Suppressor macrophage treated with lipopolysaccharide for 4 hours (primary cell): ENCODE results near the gene ELF4.

Experiments used
- DNase-seq: peaks from one replicate; pipeline ENCODE4 v3.0.0-alpha.2; 2020

ELF4 gene

GRCh38 chrX:130032552-130032951 lies 77.7 kb downstream of the ELF4 start:
- DNase-seq = no peak

- DNase-seq = no peak
Measured at GRCh38 chrX:130030826-130031225, 79.5 kb downstream of the ELF4 start.

DNA sequence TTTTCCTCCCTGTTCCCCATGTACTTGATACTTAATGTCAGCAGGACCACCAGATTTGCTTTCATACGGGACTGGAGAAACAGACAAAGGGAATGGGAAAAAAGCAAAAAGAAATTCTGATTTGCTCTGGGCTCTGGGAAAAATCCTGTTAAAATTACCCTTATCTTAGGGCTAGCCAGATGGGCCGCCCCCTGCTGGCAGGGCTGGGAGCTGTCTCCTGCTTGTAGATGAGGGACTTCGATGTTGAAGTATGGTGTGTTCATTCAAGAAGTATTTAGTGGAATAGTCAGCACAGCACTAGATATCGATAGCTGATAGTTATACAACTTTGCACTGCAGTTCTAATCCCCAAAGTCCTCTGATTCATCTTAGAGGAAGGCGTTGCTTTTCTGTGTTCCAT lies 82.1 kb downstream of the ELF4 start:
- DNase-seq = peak; percentile 47

DNA sequence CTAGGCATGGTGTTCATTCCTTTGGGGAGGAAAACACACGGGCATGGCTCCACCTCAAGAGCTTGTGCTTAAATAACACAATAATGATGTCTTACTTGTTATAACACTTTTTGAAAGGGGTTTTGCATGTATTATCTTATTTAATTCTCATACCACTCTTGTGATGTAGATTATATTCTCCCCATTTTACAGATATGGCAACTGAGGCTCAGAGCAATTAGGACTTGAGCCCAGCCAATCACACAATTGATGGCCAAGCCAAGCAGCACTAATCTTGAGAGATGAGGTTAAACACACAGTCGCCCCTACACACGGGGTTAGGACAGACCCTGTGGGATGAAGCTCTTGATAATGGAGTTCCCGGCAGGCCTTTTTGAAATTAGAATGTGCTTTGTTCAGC lies 82.7 kb downstream of the ELF4 start:
- DNase-seq = no peak

DNA sequence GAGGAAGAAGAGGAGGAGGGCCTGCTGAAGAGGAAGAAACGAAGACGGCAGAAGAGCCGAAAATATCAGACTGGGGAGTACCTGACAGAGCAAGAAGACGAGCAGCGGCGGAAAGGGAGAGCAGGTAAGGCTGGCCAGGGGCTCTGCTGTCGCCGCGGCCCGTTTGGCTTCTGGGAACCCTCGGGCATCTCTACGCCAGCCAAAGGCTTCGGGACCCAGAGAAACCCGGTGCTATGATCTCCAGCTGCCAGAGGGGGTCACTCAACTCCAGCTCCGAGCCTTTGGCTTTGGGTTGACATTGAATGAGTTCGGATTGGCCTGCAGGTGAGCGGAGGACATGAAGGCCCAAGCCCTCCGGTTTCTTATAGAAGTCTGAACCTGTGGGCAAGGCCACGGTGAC lies 85.0 kb downstream of the ELF4 start:
- no peak for DNase-seq

- peak; percentile 84 for DNase-seq
Measured at GRCh38 chrX:130024127-130024526, 86.2 kb downstream of the ELF4 start.

DNA sequence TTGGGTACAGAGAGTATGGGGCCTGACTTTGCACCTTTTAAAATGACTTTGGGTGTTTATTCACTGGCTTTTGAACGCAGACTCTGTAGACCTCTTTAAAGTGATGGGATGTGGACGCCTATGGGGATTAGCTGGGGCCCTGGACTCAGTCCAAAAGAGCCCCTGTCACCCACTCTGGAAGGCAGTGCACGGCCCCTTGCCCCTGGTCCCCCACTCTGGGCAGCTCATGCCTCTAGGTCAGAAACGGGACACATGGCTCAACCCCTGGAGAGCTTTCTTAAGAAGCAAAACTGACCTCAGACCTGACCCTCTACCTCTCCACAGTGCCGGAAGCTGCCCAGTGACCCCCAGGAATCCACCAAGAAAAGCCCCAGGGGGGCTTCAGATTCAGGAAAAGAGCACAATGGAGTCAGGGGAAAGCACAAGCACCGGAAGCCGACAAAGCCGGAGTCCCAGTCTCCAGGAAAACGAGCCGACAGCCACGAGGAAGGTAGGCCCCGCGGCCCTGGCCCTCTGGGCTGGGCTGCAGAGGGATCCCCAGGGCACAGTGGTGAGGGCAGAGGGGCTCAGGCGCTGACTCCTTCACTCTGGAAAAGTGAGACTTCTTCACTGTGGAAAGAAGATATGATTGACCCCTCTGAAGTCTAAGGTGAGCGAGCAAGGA lies 89.5 kb downstream of the ELF4 start:
- no peak for DNase-seq

DNA sequence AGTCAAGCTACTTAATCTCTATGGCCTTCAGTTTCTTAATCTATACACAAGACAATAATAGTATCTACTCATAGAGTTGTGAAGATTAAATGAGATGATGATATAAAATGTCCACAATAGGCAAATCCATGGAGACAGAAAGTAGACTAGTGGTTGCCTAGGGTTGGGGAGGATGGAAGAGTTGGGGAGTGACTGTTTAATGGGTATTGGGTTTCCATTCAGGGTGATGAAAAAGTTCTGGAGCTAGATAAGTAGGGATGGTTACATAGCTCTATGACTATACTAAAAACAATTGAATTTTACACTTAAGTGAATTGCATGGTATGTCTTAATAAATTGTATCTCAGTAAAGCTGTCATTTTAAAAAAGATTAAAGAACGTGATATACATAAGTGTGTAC lies 92.2 kb downstream of the ELF4 start:
- DNase-seq = no peak

DNA sequence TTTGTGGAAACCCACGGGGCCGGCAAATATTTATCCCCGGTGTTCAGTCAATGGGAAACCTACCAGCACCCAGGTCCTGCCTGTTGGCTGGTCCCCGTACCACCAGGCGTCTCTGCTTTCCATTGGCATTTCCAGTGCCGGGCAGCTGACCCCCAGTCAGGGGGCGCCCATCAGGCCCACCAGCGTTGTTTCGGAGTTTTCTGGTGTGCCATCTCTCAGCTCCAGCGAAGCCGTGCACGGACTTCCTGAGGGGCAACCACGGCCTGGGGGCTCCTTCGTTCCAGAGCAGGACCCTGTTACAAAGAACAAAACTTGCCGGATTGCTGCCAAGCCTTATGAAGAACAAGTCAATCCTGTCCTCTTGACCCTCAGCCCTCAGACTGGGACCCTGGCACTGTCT lies 95.1 kb downstream of the ELF4 start:
- no peak for DNase-seq
